GM13977 (cell line): ENCODE data around the gene MYBPH.

Source experiments
- DNase-seq: peaks from one replicate; pipeline ENCODE4 v3.0.0; 2012; ENCODE audit warnings: low spot score
- CTCF ChIP-seq: IDR thresholded peaks from 2 replicates; pipeline ENCODE4 v1.5.1; 2012; ENCODE audit warnings: mild to moderate bottlenecking, control low read depth; ENCODE audit not compliant: insufficient read depth; ENCODE audit errors: extremely low read depth, missing control alignments
- in situ Hi-C: fragments of 300-500 bp; cut with MboI; formaldehyde crosslinking; loops from one replicate; pipeline ENCODE4 v1.12.0; 2022; ENCODE audit warnings: low sequenced_read_pairs, low pct_unique_long_range_greater_than_20kb, mixed read lengths, inconsistent platforms; ENCODE audit not compliant: unreplicated experiment

The MYBPH gene

GRCh38 chr1:203173566-203173965 is 2.1 kb downstream of the MYBPH start:
- DNase-seq, result peak; percentile 88
- TF ChIP-seq CTCF, result no peak
- in situ Hi-C loops, result no loop called here

GRCh38 chr1:203173011-203173555 is 2.5 kb downstream of the MYBPH start:
- no peak for DNase-seq
- in situ Hi-C loops, result no loop called here

GRCh38 chr1:203172184-203173010 is 3.2 kb downstream of the MYBPH start:
- DNase-seq, result peak; percentile 82
- in situ Hi-C loops, result no loop called here
- peak; percentile 89 for TF ChIP-seq CTCF

More at GRCh38 chr1:203173011-203173555, 2.5 kb downstream of the MYBPH start:
- TF ChIP-seq CTCF, result no peak

GRCh38 chr1:203171341-203172183 is 4.1 kb downstream of the MYBPH start:
- in situ Hi-C loops, result no loop called here
- no peak for DNase-seq
- TF ChIP-seq CTCF, result no peak

- no peak for TF ChIP-seq CTCF
- in situ Hi-C loops, result no loop called here
Measured at GRCh38 chr1:203170625-203171330, 4.8 kb downstream of the MYBPH start.

More at GRCh38 chr1:203170625-203171330, 4.8 kb downstream of the MYBPH start:
- DNase-seq, result no peak
